Omental fat pad (tissue), 4 donors: Measurements from ENCODE around the gene NUDT21. TPM values are rescaled to one million over a fixed set of nuclear protein-coding genes. Genes with fewer than 3 reads are reported as not detected.
"Not testable (repeated sequence)": the region's sequence is repeated elsewhere in the genome, so short reads cannot be mapped to it uniquely, and the experiment has no call there.

ENCODE experiments used
- ATAC-seq: fragments of 150-250 bp; one replicate; pipeline ENCODE4 v1.9.1; 2016; ENCODE audit warnings: mild to moderate bottlenecking, moderate library complexity; ENCODE audit not compliant: low FRiP score
- DNase-seq: peaks from one replicate; pipeline ENCODE4 v3.0.0-alpha.2; 2019; ENCODE audit warnings: low spot score
- CTCF ChIP-seq, 3 donors: fragments of 450-650 bp; IDR thresholded peaks; one replicate each; pipeline ENCODE4 v1.5.1; 2016 to 2017; ENCODE audit warnings: antibody characterized with exemption in 3 of 3, mild to moderate bottlenecking in 3 of 3, moderate library complexity in 2 of 3
- total RNA-seq, 4 donors: library from RNA; depleted of rRNA; stranded (reverse); fragments of >200 nt; gene quantifications; one replicate each; pipeline ENCODE4 v1.1.0, GENCODE V29; 2016

The NUDT21 gene
- total RNA-seq, 4 donors from 2014 or later: 41.6 to 53.4 (median 46.0) TPM

- no peak for TF ChIP-seq CTCF (IDR thresholded peaks at IDR 0.05)
- no peak for DNase-seq
- peak; percentile 83 for ATAC-seq
Observed at GRCh38 chr16:56382901-56383355, 68.2 kb downstream of the NUDT21 start.

GRCh38 chr16:56382459-56382858 lies 68.7 kb downstream of the NUDT21 start:
- no peak for ATAC-seq
- no peak for TF ChIP-seq CTCF (IDR thresholded peaks at IDR 0.05)
- no peak for DNase-seq

- not testable (repeated sequence) for DNase-seq, ATAC-seq
Observed at GRCh38 chr16:56380778-56381485, 70.2 kb downstream of the NUDT21 start.

Other genes starting within 250 kb of the NUDT21 start
- 100 to 1,000 TPM; 126 to 215 (median 162) TPM for gene AMFR, start 25.8 kb downstream of the NUDT21 start, total RNA-seq
- 10 to 100 TPM; 19.1 to 58.2 (median 30.9) TPM for gene OGFOD1, start 222 bp upstream of the NUDT21 start, total RNA-seq
- 10 to 100 TPM; 21.9 to 51.9 (median 37.5) TPM for gene BBS2, start 68.7 kb upstream of the NUDT21 start, total RNA-seq
- gene MT4, start 113.7 kb upstream of the NUDT21 start, total RNA-seq: not detected
- gene MT3, start 138.2 kb upstream of the NUDT21 start, total RNA-seq: not detected
- 1,000 to 10,000 TPM in 2 of 4 donors, 100 to 1,000 TPM in 2; 301 to 1,668 (median 935) TPM for gene MT2A, start 157.3 kb upstream of the NUDT21 start, total RNA-seq
- 1,000 to 10,000 TPM in 2 of 4 donors, 100 to 1,000 TPM in 2; 386 to 3,925 (median 1,028) TPM for gene MT1E, start 174.4 kb upstream of the NUDT21 start, total RNA-seq
- 100 to 1,000 TPM in 2 of 4 donors, 10 to 100 TPM in 2; 43.1 to 339 (median 186) TPM for gene MT1M, start 181.3 kb upstream of the NUDT21 start, total RNA-seq
- gene MT1A, start 187.3 kb upstream of the NUDT21 start, total RNA-seq: 1,000 to 10,000 TPM in 1 of 4 donors, 100 to 1,000 TPM in 2, 10 to 100 TPM in 1; 88.4 to 1,854 (median 643) TPM
- gene MT1B, start 200.6 kb upstream of the NUDT21 start, total RNA-seq: not detected
- gene MT1F, start 206.6 kb upstream of the NUDT21 start, total RNA-seq: 100 to 1,000 TPM in 1 of 4 donors, 10 to 100 TPM in 2, 1 to 10 TPM in 1; 9.8 to 199 (median 43.6) TPM
- 1,000 to 10,000 TPM in 1 of 4 donors, 100 to 1,000 TPM in 1, 10 to 100 TPM in 2; 31.4 to 1,270 (median 197) TPM for gene MT1G, start 216.7 kb upstream of the NUDT21 start, total RNA-seq
- gene MT1H, start 218.5 kb upstream of the NUDT21 start, total RNA-seq: 10 to 100 TPM in 2 of 4 donors, not detected in 2; 11.9 to 23.3 TPM
- 1,000 to 10,000 TPM; 1,336 to 3,452 (median 1,838) TPM for gene MT1X, start 231.1 kb upstream of the NUDT21 start, total RNA-seq